Stimulated activated CD4-positive, alpha-beta T cell treated with anti-CD3 and anti-CD28 coated beads, Interleukin-2, amount 100 ng/mL, for 4 hours (primary cell): Measurements from ENCODE around the gene SERPINA6.
"Not testable (repeated sequence)": the region's sequence is repeated elsewhere in the genome, so short reads cannot be mapped to it uniquely, and the experiment has no call there.

Experiments
- DNase-seq: peaks from one replicate; pipeline ENCODE4 v3.0.0-alpha.2; 2020; ENCODE audit warnings: low read depth

The SERPINA6 gene

GRCh38 chr14:94354638-94355185 lies 31.6 kb upstream of the SERPINA6 start:
- DNase-seq: no peak

DNA sequence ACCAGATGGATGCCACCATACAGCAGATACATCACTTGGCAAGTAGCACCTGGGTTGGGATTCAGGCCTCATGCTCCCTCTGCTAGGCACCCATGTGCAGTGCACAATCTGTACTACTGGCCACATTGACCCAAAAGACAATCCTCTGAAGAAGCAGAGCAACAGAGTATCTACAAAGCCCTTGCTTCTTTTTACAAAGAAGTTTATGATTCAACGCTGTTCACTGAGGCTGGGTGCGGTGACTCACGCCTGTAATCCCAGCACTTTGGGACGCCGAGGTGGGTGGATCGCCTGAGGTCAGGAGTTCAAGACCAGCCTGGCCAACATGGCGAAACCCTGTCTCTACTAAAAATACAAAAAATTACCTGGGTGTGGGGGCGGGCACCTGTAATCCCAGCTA lies 31.1 kb upstream of the SERPINA6 start:
- not testable (repeated sequence) for DNase-seq

DNA sequence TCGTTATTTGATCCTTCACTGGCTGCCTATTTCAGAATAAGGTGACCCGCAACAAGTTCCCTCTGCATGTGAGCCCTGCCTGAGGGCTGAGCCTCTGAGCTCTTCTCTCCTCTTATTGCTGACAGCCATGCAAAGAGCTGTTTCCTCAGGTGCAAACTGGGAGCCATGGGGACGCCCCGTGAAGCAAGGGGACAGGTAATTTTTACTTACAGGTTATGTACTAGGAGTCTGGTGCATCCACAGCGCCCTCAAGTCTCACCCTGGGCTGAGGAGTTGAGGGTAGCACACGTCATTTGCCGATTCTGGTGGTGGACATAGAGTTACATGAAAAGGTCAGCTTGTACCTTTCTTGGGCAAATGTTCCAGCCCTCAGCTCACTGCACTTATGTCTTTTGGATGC lies 26.1 kb upstream of the SERPINA6 start:
- no peak for DNase-seq

GRCh38 chr14:94348836-94349235 lies 25.7 kb upstream of the SERPINA6 start:
- DNase-seq: no peak

- no peak for DNase-seq
These were observed 23.7 kb upstream of the SERPINA6 start for GRCh38 chr14:94346841-94347240.

- DNase-seq: peak; percentile 39
These were observed 23.1 kb upstream of the SERPINA6 start for GRCh38 chr14:94346065-94346786.

DNA sequence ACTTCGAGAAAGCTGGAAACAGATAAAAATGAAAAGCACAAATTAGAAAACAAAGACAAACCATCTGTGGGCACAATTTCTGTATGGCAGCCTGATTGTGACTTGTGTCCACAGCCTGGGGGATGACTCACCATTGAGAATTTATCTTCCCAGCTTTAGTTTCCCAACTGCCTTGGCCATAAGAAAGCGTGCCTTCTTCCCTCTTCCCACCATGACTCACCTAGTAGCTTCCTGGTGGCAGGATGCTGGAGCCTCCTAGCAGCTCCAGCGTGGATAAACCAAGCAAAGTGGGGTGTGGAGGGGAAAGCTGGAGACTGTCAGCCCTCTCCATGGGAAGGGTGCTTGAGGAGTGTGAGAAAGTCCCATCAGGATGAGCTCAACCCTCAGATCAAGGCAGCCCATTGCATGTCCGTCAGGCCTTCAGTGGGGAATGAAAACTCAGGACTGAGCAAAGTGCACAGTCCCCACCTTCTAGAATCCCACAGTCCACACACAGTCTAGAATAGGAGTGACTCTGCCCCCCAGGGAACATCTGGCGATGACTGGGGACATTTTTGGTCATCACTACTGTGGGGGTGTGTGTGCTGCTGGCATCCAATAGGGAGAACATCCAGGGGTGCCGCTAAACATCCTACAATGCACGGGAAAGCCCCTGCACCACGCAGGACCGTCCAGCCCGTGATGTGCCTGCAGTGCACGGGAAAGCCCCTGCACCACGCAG lies 22.4 kb upstream of the SERPINA6 start:
- no peak for DNase-seq

- DNase-seq: no peak
These were observed 21.3 kb upstream of the SERPINA6 start for GRCh38 chr14:94344389-94344788.

DNA sequence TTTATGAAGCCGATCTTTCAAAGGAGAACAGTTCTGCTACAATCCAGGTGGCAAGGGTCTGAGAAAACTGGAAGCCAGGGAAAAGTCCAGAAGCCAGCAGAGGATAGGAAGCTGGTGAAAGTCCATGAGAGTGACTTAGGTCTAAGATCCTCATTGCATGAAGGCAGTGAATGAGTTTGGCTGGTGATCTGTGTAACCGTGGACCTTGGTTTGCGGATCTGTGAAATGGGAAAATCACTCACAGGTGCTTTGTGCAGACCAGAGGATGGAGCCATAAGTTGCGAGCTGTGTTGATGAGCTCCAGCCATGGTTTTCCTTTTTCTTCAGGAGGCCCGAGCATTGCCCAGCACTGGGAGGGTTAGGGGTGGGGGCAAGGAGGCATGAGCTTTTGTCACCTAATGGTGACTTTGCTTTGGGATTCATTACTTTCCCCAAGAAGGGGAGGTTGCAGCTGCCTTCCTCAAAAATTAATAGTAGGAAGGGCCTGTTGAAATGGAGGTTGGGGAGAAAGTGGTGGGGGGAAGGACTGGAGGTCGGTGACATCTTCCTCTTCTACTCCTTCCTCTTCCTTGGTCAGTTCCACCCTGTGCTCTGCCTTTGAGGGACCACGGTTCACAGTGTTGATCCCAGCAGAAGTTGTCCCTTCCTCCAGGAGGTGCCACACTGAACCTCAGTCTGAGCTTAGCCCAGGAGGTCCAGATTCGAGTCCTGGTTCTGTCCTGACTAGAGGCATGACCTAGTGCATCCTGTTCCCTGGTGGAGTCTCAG lies 20.3 kb upstream of the SERPINA6 start:
- no peak for DNase-seq

DNA sequence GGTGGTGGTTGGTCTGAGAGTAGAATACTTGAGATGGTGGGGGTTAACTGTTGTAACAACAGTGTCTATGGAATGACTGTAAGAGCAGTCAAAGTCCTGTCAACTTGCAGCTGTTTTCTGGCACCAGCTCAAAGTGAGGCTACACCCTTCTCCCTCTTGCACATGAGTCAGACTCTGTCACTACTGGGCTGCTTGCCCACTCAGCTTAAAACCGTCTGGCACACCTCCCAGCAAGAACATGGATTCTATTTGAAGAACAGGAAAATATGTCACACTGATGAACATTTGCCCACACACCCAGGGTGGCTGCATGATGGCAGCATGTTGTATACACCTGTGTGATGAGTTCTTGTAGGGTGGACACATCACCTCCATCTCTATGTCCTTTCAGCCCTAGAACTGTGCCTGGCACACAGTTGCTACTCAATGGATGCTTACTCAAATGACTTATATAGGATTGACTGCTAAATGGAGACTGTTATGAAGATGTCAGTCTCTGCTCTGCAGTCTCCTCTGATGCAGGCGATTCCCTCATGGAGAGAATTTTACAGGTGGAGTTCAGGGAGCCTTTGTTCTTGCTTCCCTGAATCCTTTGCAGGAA lies 19.3 kb upstream of the SERPINA6 start:
- DNase-seq: peak; percentile 5

DNA sequence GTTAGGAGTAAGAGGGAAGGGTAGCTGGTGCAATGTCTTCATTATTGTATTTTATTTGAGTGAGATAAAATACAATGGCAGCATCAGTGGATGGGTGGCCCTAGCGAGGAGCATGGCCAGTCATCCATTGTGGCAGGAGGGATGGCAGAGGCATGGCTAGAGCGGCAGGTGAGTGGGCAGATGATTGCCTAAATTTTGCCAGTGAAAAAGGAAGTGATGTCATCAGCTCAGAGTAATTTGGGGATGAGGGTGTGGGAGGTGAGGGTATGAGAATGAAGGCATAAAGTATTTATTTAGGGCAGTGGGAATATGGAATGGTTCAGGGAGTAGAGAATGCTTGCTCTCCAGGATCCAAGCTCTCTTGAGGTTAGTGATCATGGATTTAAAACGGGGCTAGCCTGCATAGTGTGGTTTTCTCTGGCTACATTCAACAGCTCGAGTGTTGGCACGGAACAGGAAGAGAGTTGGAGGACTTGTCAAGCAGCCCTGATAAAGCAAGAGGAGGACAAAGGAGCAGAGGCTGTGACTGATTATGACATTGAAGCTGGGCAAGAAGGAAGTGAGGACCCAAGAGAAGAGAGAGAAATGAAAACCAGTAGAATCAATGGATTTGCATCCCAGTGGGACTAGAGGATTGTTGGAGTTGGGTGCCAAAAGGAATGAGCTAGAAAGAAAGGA lies 18.7 kb upstream of the SERPINA6 start:
- DNase-seq: no peak

DNA sequence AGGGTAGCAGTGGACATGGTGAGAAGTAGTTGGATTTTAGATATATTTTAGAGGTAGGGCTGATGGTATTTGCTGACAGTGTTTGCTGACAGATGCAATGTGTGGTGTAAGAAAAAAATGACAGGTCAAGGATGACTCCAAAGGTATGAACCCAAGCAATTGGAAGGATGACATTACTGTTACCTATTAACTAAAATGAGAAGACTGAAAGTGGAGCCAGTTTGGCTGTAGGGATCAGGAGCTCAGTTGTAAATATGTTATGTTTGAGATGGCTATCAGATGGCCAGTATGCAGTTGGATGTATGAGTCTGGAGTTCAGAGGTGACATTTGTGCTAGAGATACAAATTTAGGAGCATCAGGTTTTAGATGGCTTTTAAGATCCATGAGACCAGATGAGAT lies 17.4 kb upstream of the SERPINA6 start:
- DNase-seq: no peak

DNA sequence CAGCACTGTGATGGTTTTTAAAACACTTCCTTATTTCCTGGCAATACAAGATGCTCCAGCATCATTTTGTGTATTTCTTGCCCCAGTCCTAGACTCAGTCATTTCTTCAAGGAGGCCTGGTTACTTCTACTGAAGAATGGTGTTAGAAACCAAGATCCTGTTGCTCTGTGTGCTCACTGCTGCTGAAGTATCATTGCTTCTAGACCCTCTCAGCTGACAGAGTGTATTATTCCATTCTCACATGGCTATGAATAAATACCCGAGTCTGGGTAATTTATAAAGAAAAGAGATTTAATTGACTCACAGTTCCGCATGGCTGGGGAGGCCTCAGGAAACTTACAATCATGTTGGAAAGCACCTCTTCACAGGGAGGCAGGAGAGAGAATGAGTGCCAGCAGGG lies 14.9 kb upstream of the SERPINA6 start:
- DNase-seq: no peak

- DNase-seq: no peak
These were observed 14.1 kb upstream of the SERPINA6 start for GRCh38 chr14:94337274-94337673.

DNA sequence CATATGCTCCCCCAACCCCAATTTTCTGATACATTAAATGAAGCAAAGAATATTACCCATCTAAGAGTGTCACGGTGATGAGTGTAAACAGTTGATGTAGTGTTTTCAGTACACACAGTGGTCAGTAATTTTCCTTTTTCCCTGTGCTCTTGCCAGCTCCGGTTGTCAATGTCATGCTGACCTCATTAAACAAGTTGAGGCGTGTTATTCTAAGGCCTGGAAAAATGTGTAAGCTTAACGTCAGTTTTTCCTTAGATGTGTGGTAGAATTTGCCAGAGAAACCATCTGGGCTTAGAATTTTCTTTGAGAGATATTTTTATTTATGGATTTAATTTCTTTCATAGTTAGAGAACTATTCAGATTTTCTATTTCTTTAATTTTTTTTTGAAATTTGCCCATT lies 11.7 kb upstream of the SERPINA6 start:
- DNase-seq: no peak

- DNase-seq: no peak
These were observed 9.5 kb upstream of the SERPINA6 start for GRCh38 chr14:94332587-94332986.

GRCh38 chr14:94332063-94332583 lies 9.0 kb upstream of the SERPINA6 start:
- no peak for DNase-seq

DNA sequence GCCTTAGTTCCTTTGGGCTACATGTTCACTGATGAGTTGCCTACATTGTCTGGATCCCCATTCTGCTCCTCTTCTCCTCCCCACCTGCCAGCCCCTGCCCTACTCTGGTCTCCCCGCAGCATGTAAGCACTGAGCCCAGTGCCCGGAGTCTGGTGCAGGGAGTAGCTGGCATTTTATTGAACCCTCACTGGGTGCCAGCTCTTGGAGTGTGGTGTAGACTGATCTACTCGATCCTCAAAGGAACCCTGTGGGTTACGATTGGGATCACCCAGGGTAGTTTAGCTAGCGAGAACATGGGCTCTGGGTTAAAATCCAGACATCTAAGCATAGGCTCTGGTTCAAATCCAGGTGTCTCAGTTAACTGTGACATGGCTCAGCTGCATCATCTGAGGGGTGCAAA lies 8.3 kb upstream of the SERPINA6 start:
- DNase-seq: no peak

GRCh38 chr14:94330857-94331256 lies 7.7 kb upstream of the SERPINA6 start:
- DNase-seq: no peak

DNA sequence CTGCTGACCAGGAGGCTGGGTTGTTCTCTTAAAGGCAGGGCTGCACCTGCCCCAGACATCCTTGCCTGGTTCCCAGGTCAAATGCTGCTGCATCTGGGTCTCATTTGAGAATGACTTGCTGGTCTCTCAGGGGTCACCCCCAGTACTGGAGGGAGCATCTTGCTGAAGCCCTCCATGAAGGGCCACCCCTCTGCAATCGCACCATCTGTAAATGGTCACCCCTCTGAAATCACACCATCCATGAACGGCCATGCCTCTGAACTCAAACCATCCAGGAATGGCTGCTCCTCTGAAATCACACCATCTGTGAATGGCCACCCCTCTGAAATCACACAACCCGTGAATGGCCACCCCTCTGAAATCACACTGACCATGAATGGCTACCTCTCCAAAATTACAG lies 7.3 kb upstream of the SERPINA6 start:
- no peak for DNase-seq

DNA sequence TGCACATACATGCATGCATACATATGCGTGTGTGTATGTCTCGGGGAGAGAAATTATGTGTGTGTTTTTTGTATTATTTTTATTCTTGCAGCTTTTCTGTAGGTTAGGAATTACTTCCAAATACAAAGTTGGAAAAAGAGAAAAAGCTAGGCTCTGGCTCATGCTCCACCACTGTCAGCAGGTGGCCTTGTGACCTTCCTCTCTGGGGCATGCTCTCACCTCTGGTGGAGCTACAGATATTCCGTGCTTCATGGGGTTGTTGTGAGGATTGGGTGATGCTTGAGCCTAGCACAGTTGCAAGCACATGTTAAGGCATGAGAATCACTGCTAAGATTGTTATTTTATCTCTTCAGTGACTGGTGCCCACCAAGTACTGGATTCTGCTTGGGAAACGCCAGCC lies 6.7 kb upstream of the SERPINA6 start:
- no peak for DNase-seq

DNA sequence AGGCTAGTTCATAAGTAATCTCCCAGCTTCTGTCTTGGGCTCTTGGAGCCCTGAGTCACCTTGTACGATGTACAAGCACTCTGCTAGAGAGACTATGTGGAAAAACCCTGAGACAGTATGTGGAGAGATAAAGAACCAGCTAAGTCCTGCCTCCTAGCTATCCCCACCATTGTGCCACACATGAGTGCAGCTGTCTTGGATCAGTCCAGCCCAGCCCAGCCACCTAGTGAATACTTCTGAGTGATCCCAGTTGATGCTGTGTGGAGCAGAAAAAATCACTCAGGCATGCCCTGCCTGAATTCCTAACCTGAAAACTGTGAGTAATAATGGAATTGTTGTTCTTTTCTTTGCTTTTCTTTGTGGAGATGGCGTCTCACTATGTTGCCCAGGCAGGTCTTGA lies 5.1 kb upstream of the SERPINA6 start:
- no peak for DNase-seq
